ENCODE results near the gene ABCB8.

GRCh38 chr7:151058781-151059366 lies 30.6 kb downstream of the ABCB8 start:
- TF ChIP-seq CTCF (optimal IDR thresholded peaks at IDR 0.05 in 1 of 3, IDR thresholded peaks at IDR 0.05 in 1 of 3, conservative IDR thresholded peaks at IDR 0.05 in 1 of 3; ENCODE audit: extremely low read depth in 1 of 3, insufficient read depth in 2 of 3, low read length in 3 of 3), result no peak
- no peak for TF ChIP-seq EZH2 (IDR thresholded peaks at IDR 0.05; ENCODE audit: low read length)

Data from keratinocyte (primary cell).